ENCODE measurements around the gene SSR4.
"Not testable (repeated sequence)": the region's sequence is repeated elsewhere in the genome, so short reads cannot be mapped to it uniquely, and the experiment has no call there.

Gene SSR4

GRCh38 chrX:153806999-153807575 is 12.6 kb downstream of the SSR4 start:
- no peak for DNase-seq

DNA sequence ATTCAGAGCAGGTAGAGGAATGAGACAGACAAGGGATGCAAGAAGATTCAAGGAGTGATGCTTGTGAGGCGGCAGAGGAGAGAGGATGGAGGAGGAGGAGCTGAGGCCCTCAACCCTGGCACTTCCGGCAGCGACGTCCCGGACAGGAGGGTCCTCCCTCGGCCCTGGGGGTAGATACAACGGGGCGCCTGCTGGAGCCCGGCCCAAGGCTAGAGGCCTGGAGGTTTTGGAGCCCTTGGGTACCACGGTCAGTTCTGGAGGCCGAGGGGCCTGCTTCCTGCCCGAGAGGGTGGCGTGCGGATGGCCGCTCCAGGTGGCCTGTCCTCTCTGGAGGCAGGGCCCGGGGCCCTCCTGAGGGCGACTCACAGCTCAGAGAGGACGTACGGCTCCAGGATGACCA is 13.5 kb downstream of the SSR4 start:
- no peak for DNase-seq

DNA sequence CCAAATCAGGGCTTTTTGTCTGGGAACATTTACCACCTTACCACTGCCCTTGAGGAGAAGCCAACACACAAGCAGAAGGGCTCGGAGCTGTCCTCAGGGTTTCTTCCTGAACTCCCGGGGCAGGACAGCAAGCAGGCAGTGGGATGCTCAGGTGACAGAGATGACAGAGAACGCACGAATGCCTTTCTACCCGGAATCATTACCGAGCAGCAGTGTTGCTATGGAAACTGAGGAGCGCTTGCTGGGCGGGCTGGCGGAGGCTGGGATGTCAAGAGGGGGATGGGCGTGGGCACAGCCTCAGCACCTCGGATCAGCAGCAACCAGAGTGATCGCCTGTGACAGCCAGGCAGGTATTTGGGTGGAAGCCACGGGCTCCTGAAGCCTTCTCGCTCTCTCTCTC is 17.8 kb downstream of the SSR4 start:
- no peak for DNase-seq

DNA sequence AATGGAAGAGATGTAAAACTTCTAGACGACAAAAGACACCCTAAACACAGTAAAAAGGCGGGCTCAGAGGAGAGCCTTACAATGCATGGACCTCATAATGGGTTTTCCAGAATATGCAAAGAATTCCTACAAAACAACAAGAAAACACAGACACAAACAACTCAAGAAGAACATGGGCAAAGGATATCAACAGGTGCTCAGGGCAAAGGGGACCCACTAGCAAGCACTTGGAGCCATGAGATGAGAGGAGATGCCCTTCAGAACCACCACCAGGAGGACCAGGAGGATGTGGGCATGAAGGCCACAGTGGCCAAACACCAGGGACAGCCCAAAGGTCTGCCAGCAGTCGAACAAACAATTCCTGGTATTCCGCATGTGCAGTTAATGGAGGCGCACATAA is 18.7 kb downstream of the SSR4 start:
- DNase-seq = no peak

- no peak for DNase-seq
These were observed 20.3 kb downstream of the SSR4 start for GRCh38 chrX:153814591-153815315.

DNA sequence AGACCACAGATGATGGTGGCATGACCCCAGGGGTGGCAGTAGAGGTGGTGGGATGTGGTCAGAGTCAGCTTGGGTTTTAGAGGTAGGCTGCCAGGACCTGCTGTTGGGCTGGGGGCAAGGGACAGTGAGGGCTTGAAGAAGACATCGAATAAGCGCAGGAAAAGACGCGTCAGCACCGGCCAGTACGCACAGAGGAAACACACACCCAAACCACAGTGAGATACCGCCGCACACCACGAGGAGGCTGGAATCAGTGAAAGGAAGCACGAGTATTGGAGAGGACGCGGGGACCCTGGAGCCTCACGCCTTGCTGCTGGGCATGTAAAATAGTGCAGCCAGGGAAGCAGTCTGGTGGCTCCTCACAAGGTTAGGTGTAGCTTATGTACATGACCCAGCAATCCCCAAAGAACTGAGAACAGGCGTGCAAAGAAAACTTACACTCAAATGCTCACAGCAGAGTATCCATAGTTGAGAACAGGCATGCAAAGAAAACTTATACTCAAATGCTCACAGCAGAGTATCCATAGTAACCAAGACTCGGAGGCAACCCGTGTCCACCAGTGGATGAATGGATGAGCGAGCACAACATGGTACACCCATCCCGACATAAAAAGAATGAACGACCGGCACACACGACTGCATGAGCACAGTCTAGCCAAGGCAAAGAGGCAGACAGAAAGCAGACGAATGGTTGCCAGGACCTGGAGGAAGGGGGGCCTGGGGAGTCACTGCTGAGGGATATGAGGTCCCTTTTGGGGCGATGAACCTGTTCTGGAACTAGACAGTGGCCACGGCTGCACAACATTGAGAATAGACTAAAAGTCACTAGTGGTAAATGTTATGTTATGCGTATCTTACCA is 22.6 kb downstream of the SSR4 start:
- peak; percentile 18 for DNase-seq

GRCh38 chrX:153818064-153818463 is 23.6 kb downstream of the SSR4 start:
- DNase-seq = not testable (repeated sequence)

DNA sequence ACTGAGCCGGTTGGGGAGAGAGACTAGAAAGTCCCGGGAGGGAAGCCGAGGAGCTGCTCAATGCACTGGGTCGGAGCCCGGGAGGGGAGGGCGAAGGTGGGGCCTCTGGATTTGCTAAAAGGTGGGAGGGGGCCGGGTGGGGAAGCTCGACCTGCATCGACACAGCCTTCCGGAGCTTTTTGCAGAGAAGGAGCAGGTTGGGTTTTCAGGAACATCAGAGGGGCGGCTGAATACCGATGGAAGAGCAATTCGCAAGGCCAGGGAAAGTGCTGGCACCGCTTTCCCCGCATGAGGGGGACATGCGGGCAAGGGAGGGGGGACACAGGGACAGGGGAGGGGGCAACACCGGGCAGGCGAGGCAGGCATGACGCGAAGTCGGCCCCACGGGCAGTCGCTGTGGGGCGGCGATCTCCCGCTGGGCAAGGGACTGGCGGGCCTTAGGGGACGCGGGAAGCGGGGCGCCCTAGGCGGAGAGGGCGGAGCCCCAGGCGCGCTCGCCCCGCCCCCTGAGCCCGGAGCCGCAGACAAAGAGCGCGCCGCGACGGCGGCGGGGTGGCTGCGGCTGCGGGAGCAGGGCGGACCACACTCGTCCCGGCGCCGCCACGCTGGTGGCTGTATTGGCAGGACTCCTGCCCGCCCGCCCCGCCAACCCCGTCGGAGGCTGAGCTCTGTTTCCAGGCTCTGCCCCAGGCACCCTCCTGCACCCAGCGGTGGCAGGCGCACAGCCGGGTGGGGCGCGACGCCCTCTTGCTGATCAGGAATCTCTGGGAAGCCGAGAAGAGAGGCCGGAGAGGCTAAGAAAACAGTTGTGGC is 24.3 kb downstream of the SSR4 start:
- DNase-seq = peak; percentile 40

DNA sequence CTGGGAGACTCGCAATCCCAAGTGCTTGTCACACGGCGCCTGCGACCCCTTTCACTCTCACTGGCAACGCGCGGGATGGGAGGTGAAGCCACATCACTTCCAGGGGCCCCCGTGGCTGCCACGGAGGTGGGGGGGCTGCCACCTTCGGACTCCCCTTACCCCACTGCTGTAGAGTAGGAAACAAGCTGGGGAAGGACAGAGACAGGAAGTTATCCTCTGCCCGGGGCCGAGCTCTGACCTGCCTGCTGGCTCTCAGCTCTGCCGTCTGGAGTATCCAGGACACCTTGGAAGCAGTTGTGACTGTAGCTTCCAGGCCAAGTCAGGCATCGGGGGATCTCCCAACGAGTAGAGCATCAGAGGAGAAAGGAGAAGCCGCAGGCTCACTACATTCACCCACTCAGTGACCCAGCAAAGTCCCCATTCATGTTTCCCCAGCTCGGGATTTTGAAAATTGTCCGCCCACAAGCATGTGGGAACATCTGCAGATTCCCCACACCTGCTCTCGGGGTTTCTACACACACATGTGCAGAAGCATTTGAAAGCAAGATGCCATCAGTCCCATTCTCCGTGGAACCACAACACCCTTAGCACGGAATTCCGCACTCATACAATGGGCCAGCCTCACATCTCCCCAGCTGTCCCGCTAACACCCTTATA is 25.0 kb downstream of the SSR4 start:
- no peak for DNase-seq

DNA sequence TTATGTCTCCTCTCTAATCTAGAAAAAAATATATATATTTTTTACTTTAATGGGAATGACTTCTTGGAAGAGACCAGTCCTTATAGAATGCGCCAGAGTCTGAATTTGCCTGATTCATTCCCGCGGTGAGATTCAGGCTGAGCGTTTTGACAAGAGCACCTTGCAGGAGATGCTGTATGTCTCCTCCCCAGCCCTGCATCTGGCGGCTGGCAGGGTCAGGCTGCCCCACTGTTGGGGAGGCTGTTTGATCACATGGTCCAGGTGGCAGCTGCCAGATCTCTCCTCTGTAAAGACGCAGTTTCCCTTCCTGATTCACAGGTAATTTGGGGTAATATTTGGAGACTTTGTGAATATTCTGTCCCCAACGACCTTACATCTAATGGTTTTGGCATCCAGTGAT is 26.1 kb downstream of the SSR4 start:
- no peak for DNase-seq

DNA sequence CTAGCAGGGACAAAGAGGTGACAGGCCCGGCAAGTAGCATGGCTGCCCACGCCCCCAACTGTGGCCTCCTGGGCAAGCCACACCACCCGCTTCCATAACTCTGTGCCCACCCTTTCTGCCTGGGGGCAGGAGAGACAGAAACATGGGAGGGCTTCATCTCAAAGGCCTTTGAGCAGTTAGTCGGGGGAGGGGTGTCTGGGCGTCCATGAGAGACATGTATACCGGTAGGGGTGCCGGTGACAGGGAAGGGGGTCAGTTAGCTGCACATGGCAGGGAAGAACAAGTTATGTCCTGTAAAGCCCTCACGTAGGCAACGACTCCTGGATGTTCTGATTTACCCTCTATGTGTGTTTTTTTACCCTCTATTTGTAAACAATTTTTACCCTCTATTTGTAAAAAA is 26.6 kb downstream of the SSR4 start:
- no peak for DNase-seq

- DNase-seq = no peak
These were observed 29.9 kb downstream of the SSR4 start for GRCh38 chrX:153824348-153824747.

GRCh38 chrX:153825042-153825441 is 30.6 kb downstream of the SSR4 start:
- no peak for DNase-seq

DNA sequence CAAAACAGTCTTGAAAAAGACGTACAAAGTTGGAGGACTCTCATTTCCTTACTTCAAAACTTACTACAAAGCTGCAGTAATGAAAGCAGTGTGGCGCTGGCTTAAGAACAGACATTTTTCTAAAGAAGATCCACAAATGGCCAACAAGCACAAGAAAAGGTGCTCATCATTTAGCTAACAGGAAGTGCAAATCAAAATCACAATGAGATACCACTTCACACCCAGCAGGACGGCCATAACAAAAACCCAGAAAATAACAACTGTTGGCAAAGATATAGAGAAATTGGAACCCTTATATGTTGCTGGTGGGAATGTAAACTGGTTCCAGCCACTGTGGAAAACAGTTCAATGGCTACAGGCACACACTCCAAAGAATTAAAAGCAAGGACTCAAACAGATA is 32.5 kb downstream of the SSR4 start:
- no peak for DNase-seq

DNA sequence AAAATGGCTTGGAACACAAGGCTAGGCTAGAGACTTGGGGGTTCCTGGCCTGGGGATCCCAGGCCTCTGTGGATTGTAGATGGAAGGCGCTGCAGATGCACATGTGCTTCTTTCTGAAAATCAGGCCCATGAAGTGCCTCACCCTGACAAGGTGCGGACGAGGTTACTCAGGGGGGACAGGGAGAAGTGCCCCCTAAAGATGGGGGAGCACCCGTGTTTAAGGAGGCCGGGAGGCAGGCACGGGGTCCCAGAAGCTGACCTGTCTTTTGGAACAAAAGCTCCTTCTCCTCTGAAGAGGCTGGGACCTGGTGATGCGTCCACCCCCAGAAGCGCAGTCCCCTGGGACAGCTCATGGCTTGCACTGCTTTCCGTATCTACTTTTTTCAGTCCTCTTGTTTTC is 33.4 kb downstream of the SSR4 start:
- DNase-seq = no peak

GRCh38 chrX:153828308-153828707 is 33.8 kb downstream of the SSR4 start:
- DNase-seq = no peak

DNA sequence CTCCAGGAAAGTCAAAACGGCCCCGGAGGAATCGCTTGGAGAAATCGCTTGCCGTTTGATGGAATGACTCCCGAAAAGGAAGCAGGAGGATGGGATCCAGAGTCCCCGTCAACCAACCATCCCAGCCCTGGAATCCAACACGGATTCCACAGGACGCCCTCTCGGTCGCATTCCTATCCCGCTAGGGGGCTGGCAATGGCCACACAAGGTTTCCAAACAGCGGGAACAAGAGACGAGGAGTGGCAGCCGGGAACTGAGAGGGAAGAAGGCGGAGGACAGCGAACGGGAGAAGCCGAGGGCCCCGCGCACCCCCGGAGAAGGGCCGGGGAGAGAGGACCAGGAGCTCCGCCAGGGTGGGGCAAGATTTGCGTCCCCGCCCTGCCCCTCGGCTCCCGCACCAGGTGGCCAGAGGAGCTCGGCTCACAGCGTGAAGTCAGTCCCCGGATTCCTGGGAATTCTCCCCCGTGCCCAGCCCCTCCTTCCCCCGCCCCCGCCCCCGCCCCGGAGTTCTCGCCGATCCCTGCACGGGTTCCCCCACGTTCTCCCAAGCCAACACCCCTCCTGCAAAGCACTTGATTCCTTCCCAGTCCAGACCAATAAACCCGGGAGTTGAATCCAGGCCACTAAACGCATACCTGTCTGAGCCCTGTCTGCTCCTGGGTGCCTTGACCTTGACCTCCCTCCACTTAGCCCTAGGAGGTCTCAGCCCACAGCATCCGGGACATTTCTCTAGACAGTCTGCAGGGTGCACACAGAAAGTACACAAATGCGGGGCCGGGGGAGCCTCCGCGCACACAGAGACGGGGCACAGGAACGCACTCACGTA is 34.5 kb downstream of the SSR4 start:
- no peak for DNase-seq

DNA sequence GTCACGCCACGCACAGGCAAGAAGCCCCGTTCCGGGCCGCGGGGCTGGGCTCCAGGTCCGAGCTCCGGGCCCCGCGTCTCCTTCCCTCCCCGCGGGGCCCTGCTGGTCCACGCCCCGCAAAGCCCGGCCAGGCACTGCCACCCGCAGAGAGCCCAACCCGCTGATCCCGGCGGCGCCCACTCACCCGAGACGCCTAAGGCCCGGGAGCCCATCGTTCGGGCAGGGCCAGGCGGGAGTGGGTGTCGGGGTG is 35.0 kb downstream of the SSR4 start:
- DNase-seq = no peak

DNA sequence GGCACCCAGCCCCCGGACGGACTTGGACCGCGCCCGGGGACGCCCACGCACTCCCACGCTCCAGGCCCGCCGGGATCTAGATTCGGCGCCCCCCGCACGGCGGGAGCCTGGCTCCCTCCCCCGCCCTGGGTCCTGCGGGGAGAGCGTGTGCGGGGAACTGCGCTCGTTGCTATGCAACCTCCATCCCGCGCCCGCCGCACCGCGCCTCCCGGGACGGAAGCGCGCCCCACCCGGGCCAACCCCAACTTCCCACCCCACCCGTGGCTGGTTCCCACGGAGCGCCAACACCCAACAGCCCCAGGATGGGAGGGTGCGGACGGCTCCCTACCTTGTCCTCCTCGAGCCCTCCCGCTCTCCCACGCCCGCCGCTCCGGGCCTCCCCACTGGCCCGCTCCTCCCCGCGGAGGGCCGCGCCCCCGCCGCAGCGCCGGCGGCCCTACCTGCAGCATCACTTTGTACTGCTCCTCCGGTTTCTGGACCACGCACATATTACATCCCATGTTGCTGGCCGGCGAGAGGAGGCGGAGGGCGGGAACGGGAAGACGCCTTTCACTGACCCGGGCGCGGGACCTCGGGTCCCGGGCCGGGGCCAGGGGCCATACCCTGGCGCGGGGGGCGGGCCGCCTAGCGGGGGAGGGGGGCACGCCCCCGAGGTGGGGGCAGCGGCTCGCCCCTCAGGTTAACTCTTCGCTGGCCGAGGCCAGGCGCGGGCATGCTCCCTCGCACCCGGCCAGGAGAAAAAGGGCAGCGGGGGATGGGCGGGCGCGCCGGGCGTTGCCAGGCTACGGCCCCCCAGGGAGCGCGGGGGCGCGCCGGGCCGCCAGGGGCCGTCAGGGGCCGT is 35.6 kb downstream of the SSR4 start, which contains the start of gene PDZD4:
Gene PDZD4 (minus strand): TSS at position 746 of the 841 bp plus-strand sequence. CDS start 246 bp downstream, at position 500.
- DNase-seq = no peak

DNA sequence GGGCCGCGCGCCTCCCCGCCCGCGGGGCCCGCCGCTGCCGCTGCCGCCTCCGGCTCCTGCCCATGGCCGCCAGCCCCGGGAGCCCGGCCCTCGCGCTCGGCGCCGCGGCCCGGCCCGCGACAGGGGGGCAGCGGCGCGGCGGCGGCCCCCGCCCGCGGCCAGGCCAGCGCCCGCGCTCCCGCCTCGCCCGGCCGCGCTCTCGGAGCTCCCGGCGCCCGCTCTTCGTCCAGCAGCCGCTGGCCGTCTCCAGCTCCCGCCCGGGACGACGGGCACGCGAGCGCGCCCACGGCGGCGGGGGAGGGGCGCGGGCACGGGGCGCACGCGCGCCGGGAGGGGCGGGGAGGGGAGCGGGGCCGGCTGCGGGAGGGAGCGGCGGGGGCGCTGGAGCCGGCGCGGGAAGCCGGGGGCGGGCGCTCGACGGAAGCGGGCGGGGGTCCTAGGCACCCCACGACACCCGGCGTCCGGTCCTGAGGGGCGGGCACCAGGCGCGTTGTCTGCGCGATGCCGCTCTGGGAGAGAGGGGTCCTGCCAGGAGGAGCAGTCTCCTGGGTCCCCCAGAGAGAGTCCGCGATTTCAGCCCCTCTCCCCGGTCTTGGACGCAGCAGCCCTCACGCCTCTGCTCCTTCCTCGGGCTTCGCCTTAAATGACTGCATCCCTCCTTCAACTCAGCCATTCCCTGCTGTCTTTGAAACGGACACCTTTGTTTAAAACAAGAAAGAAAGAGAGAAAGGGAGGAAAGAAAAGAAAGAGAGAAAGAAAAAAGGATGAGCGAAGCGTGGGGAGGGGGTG is 36.4 kb downstream of the SSR4 start:
- no peak for DNase-seq
